ENCODE results near the gene KRT34.

GRCh38 chr17:41333098-41333497, 49.0 kb downstream of the KRT34 start:
- TF ChIP-seq, protein P1, sequence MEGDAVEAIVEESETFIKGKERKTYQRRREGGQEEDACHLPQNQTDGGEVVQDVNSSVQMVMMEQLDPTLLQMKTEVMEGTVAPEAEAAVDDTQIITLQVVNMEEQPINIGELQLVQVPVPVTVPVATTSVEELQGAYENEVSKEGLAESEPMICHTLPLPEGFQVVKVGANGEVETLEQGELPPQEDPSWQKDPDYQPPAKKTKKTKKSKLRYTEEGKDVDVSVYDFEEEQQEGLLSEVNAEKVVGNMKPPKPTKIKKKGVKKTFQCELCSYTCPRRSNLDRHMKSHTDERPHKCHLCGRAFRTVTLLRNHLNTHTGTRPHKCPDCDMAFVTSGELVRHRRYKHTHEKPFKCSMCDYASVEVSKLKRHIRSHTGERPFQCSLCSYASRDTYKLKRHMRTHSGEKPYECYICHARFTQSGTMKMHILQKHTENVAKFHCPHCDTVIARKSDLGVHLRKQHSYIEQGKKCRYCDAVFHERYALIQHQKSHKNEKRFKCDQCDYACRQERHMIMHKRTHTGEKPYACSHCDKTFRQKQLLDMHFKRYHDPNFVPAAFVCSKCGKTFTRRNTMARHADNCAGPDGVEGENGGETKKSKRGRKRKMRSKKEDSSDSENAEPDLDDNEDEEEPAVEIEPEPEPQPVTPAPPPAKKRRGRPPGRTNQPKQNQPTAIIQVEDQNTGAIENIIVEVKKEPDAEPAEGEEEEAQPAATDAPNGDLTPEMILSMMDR (IDR thresholded peaks at IDR 0.05; ENCODE audit: insufficient read depth, low read length, poor library complexity, severe bottlenecking): no peak
- TF ChIP-seq EZH2phosphoT487 (conservative IDR thresholded peaks at IDR 0.05; ENCODE audit: low read length): no peak
